Measurements from ENCODE around the gene TAF3. TPM values are rescaled to one million over a fixed set of nuclear protein-coding genes. Genes with fewer than 3 reads are reported as not detected.

Gene TAF3
- total and polyA plus RNA-seq, 8 donors = 2.3 to 13.4 (median 6.5) TPM

DNA sequence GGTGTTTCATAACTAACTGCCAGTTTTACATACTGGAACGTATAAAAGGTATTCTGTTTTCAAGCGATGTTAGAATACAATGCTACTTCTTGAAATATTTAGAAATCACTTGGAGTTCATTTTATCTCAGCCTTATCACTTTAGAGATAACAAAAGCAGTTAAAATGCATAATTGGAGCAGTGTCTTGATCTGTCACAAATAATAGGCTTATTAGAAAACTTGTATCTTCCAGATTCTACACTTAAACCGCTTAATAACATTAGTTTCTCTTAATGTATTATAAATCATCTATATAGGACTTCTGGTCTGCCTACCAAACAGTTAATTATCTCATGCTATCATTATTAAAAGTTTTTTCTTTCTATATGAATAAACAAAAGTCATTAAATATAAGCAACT, 104.4 kb downstream of the TAF3 start:
- Histone ChIP-seq H3K9me3 (no peaks in the 10 kb centered on the region), H3K4me3 (no peak overlapping the region), H3K27ac (no peak overlapping the region), H3K27me3 (no peaks in the 10 kb centered on the region), H3K4me1 (peaks cover 0 to 23% (median 10%) of the 10 kb centered on the region in 4 donors), H3K36me3 (no peaks in the 10 kb centered on the region)
- intact Hi-C loops (cut with DNase I; ENCODE audit: low total_unique reads) = no loop called here
- WGBS, 5 donors = 68 to 82% (median 75%) methylated on average over 3 of the region's 3 CpGs
- no peak for TF ChIP-seq POLR2A (IDR thresholded peaks at IDR 0.05)
- no peak for DNase-seq

DNA sequence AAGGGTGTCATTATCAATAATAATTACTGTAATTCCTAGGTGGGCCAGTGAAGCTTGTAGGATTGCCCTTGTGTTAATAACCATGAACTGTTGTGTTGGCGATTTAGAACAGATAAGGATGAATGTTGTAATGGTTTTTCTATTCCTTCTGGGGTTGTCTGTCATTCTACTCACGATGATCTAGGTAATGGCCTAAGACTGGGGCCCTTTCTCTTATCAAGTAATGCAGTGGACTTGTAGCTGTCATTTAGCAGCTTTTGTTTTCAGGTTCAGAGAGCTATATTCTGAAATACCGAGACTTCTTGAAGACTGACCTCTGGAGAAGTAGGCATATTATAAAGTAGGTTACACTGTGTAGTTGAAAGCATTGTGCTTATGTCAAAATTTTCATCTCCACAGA, 110.2 kb downstream of the TAF3 start:
- Histone ChIP-seq H3K27ac (no peak overlapping the region), H3K9me3 (no peaks in the 10 kb centered on the region), H3K36me3 (no peaks in the 10 kb centered on the region), H3K27me3 (no peaks in the 10 kb centered on the region), H3K4me1 (no peaks in the 10 kb centered on the region), H3K4me3 (no peak overlapping the region)
- DNase-seq = no peak
- intact Hi-C loops (cut with DNase I; ENCODE audit: low total_unique reads) = no loop called here
- WGBS, 5 donors = 87 to 93% (median 90%) methylated on average over 3 of the region's 3 CpGs
- TF ChIP-seq, protein P1, sequence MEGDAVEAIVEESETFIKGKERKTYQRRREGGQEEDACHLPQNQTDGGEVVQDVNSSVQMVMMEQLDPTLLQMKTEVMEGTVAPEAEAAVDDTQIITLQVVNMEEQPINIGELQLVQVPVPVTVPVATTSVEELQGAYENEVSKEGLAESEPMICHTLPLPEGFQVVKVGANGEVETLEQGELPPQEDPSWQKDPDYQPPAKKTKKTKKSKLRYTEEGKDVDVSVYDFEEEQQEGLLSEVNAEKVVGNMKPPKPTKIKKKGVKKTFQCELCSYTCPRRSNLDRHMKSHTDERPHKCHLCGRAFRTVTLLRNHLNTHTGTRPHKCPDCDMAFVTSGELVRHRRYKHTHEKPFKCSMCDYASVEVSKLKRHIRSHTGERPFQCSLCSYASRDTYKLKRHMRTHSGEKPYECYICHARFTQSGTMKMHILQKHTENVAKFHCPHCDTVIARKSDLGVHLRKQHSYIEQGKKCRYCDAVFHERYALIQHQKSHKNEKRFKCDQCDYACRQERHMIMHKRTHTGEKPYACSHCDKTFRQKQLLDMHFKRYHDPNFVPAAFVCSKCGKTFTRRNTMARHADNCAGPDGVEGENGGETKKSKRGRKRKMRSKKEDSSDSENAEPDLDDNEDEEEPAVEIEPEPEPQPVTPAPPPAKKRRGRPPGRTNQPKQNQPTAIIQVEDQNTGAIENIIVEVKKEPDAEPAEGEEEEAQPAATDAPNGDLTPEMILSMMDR (IDR thresholded peaks at IDR 0.05) = no peak
- TF ChIP-seq POLR2AphosphoS5 (IDR thresholded peaks at IDR 0.05) (no peak), POLR2A (IDR thresholded peaks at IDR 0.05) (no peak), EP300 (IDR thresholded peaks at IDR 0.05) (no peak)

GRCh38 chr10:7932301-7933036, 114.2 kb downstream of the TAF3 start:
- TF ChIP-seq EP300 (IDR thresholded peaks at IDR 0.05) (no peak), POLR2AphosphoS5 (IDR thresholded peaks at IDR 0.05) (no peak), POLR2A (IDR thresholded peaks at IDR 0.05) (no peak)
- TF ChIP-seq, protein P1 (IDR thresholded peaks at IDR 0.05) = no peak
- H3K4me1 ChIP-seq = no peaks in the 10 kb centered on the region
- no peaks in the 10 kb centered on the region for H3K36me3 ChIP-seq
- H3K9me3 ChIP-seq = no peaks in the 10 kb centered on the region
- peak in 1 of 2 donors; percentile 20 for DNase-seq
- intact Hi-C loops (cut with DNase I; ENCODE audit: low total_unique reads) = no loop called here
- WGBS, 5 donors = 81 to 91% (median 86%) methylated on average over 9 of the region's 9 CpGs
- no peak overlapping the region for H3K4me3 ChIP-seq
- H3K27ac ChIP-seq = no peak overlapping the region
- no peaks in the 10 kb centered on the region for H3K27me3 ChIP-seq

- Histone ChIP-seq H3K9me3 (no peaks in the 10 kb centered on the region), H3K27ac (no peak overlapping the region), H3K4me3 (no peak overlapping the region), H3K27me3 (no peaks in the 10 kb centered on the region), H3K4me1 (no peaks in the 10 kb centered on the region), H3K36me3 (no peaks in the 10 kb centered on the region)
- intact Hi-C loops (cut with DNase I; ENCODE audit: low total_unique reads) = no loop called here
- WGBS, 5 donors = 70 to 84% (median 83%) methylated on average over 3 of the region's 3 CpGs
- TF ChIP-seq, protein P1 (IDR thresholded peaks at IDR 0.05) = no peak
- no peak for TF ChIP-seq EP300 (IDR thresholded peaks at IDR 0.05)
- TF ChIP-seq POLR2A (IDR thresholded peaks at IDR 0.05) = no peak
- no peak for TF ChIP-seq POLR2AphosphoS5 (IDR thresholded peaks at IDR 0.05)
- no peak for DNase-seq
Observed at GRCh38 chr10:7933262-7933661, 115.0 kb downstream of the TAF3 start.

DNA sequence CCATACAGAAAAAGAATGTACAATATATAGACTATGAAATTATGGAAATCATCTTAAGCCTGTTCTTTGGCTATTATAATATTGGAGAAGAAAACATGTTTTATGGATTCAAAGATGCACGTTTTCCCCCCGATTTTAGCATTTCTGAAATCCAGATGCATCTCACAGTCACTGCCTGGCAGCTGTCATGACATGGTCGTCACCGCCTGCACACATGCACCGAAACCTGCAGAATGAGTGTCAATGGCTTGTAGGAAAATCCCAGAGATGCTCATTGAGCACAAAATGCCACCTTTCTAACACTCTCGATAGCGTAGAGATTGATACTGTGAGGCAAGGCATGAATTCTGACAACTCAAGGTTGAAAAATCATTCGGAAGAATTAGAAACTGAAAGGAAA, 115.5 kb downstream of the TAF3 start:
- H3K9me3 ChIP-seq = no peaks in the 10 kb centered on the region
- no peak overlapping the region for H3K27ac ChIP-seq
- H3K4me1 ChIP-seq = no peaks in the 10 kb centered on the region
- no peaks in the 10 kb centered on the region for H3K27me3 ChIP-seq
- no peak for DNase-seq
- TF ChIP-seq EP300 (IDR thresholded peaks at IDR 0.05) = no peak
- no peak for TF ChIP-seq POLR2AphosphoS5 (IDR thresholded peaks at IDR 0.05)
- TF ChIP-seq, protein P1 (IDR thresholded peaks at IDR 0.05) = no peak
- TF ChIP-seq POLR2A (IDR thresholded peaks at IDR 0.05) = no peak
- no peak overlapping the region for H3K4me3 ChIP-seq
- intact Hi-C loops (cut with DNase I; ENCODE audit: low total_unique reads) = no loop called here
- H3K36me3 ChIP-seq = no peaks in the 10 kb centered on the region
- 94 to 99% (median 96%) methylated on average over 8 of the region's 8 CpGs for WGBS, 5 donors

Measured in stomach (tissue), 9 donors.